GM18870 (cell line): ENCODE measurements around the gene VWA8.
A peak's percentile ranks its signal among the peaks of the same experiment; 100 is the strongest.
"Not testable (repeated sequence)": the region's sequence is repeated elsewhere in the genome, so short reads cannot be mapped to it uniquely, and the experiment has no call there.

Source experiments
- ATAC-seq: cut with Tn5 transposase; IDR thresholded peaks from one replicate; pipeline ENCODE4 v1.9.1; 2021; ENCODE audit warnings: moderate library complexity; ENCODE audit not compliant: unreplicated experiment

Gene VWA8

GRCh38 chr13:41811588-41812021 is 149.3 kb downstream of the VWA8 start:
- peak; percentile 49 for ATAC-seq

DNA sequence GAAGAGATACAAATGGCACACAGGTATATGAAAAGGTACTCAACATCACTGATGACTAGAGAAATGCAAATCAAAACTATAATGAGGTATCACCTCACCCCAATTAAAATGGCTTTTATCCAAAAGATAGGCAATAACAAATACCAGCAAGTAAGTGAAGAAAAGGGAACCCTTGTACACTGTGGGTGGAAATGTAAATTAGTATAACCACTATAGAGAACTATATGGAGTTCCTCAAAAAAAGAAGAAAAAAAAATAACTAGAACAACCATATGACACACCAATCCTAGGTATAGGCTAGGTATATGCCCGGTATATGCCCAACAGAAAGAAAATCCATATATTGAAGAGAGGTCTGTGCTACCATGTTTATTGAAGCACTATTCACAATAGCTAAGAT is 150.9 kb downstream of the VWA8 start:
- ATAC-seq = no peak

- ATAC-seq = not testable (repeated sequence)
Observed at GRCh38 chr13:41803445-41803735, 157.5 kb downstream of the VWA8 start.

- ATAC-seq = no peak
Observed at GRCh38 chr13:41802684-41803444, 158.0 kb downstream of the VWA8 start.

DNA sequence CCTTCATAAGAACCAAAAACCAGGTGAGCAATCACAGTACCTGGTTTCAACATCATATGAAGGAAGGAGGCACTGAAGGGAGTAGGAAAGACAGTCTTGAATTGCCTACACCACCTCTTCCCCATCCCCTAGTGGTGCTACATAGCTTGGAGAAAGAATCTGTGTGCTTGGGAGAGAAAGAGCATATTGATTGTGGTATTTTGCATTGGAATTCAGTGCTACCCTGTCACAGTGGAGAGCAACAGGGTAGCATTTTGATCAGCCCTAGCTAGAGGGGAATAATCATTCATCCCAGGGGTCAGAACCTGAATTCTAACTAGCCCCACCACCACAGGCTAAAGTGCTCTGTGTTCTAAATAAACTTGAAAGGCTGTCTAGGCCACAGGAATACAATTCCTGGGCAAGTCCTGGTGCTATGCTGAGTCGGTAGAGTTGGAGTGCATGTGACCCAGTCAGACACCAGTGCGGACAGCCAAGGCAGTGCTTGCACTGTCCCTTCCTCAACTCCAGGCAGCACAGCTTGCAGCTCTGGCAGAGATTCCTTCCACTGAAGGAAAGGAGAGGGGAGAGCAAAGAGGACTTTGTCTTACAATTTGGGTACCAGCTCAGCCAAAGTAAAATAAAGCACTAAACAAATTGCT is 158.7 kb downstream of the VWA8 start:
- ATAC-seq = no peak

GRCh38 chr13:41791056-41791455 is 169.9 kb downstream of the VWA8 start:
- ATAC-seq = no peak

- no peak for ATAC-seq
Observed at GRCh38 chr13:41788552-41788951, 172.4 kb downstream of the VWA8 start.

DNA sequence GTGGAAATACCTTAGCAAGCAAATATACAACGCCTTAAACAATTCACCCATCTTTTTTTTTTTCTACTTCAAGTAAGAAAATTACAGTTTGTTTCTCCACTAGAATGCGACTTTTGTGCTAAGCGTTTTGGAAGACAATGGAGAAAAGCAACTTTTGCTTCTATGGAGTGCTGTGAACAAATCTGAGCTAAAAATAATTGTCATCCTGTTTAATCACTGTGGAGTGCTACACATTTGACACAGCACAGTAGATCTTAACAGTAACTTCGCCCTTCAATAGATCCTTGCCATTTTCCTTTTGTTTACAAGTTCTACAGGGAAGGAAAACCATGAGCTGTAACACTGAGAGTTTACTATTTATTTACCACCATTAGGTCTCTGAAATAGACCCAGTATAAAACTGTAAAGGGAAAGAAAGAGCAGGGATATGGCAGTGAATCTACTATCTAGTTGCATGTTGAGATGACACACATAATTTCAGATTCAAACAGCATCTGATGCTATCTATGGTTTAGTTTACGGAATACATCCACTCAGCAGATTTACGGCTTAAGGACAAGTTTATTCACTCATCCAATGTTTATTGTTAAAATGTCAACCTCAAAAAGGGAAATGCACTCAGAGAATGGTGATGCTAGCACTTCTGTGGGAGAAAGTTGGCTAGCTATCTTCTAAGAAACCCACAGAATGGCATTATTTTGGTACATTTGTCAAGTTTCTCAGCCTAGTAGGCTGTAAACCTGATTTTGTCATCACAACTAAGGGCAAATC is 175.3 kb downstream of the VWA8 start:
- no peak for ATAC-seq

- no peak for ATAC-seq
Observed at GRCh38 chr13:41782086-41782485, 178.8 kb downstream of the VWA8 start.

- ATAC-seq = no peak
Observed at GRCh38 chr13:41780715-41781706, 179.9 kb downstream of the VWA8 start.

GRCh38 chr13:41775251-41775650 is 185.7 kb downstream of the VWA8 start:
- no peak for ATAC-seq

DNA sequence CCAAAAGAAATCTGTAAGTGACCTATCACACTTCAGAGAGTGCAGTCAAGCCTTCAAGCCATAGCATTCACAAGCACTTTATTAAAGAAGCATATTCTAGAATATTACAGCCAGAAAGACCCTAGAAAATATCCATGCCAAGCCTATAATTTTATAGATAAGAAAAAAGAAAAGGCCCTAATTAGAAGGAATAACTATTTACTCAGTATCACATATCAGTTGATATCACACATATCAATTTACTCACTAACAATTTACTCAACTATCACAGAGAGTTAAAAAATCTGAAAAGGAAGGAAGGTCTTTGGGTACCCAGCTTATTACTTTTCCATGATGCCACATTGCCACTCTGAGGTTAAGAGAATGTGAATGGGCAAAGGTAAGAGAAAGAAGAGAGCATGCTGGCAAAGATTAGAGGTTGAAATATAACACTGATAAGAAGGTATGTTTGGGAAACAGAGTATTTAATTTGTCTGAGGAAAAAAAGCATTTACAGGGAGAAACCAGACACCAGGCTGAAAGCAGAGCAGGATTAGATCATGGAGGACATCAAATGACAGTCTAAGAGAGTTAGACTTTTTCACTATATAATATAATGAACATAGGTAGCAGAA is 186.2 kb downstream of the VWA8 start:
- no peak for ATAC-seq

- ATAC-seq = no peak
Observed at GRCh38 chr13:41767801-41768200, 193.1 kb downstream of the VWA8 start.

DNA sequence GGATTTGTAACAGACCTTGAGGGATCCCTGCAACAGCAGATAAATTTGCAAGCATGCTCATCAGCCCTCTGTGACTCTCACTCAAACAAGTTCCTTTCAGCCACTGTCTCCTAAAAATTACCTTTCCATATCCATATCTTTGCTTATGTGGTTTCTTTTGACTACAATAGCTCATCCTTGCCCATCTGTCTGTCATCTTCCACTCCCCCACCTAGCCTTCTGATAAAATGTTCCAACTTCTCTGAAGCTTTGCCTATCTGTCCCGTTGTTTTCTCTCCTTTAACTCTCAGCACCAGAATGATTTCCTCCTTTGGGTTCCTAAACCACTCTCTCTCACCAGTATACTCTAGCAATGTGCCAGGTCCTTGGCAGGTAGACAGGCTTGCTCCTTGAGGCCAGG is 194.5 kb downstream of the VWA8 start:
- no peak for ATAC-seq

GRCh38 chr13:41765813-41766212 is 195.1 kb downstream of the VWA8 start:
- ATAC-seq = no peak

- ATAC-seq = no peak
Observed at GRCh38 chr13:41765020-41765419, 195.9 kb downstream of the VWA8 start.

DNA sequence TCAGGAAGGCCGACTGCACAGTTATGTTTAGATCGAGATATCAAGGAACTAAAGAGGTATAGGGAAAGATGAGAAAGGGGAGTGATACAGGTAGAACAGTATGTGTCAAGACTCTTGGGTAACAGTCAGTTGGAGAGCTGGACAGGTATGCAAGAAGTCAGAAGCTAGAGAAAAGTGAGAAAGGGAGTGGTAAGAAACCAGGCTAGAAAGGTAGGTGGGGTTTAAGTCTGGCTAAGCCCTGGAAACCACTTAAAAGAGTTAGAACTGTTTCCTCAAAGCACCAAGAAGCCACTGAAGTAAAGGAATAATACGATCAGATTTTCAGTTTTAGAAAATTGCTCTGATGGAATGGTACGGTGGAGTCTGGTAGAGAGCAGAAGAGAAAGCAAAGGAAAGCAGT is 196.4 kb downstream of the VWA8 start:
- ATAC-seq = no peak

DNA sequence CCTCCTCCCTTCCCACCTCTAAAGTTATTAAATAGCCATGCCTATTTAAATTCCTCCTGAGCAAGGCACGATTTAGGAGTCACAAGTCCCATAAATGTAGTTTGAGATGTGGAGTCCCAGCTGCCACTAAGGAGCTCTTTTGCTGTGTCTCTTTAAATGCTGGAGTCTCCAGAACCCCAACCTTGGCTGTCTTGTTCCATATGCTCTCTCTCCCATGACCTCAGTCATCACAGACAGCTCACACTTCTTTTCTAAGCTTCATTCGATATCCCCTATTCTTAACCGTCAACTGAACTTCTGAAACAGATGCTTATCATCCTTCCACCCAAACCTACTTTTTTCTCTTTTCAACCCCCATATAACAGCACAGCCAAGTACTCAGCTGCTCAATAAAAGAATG is 197.1 kb downstream of the VWA8 start:
- ATAC-seq = no peak

GRCh38 chr13:41762796-41763195 is 198.1 kb downstream of the VWA8 start:
- ATAC-seq = no peak

DNA sequence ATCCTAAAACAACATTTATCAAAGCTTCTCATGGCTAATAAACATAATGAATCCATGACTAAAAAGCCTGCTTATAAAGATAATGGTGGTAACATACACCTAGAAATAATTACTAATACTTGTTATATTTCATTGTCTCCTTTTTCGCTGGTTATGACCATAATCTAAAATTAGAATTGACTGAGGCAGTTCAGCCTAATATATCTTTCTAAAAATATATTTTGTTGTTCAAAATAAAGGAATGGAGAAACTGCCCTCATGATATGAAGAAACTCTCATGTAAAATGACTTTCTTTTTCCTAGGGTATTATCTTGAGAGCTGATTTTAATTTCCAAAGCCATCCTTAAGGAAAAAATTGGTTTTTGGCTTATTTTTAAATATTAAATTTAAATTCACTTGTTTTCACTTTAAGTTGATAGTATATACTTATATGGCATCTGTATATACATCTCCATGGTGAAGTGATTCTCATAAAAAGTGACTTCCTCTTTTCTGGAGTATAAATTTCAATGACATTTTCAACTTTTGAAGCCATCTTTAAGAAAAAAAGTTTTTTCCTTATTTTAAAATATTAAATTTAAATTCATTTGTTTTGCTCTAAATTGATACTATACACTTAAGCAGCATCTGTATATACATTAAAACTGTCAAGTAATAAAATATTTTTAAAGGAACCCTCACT is 204.6 kb downstream of the VWA8 start:
- no peak for ATAC-seq
